Right atrium auricular region (tissue), 2 donors: ENCODE measurements around the gene C2CD2L. TPM values are rescaled to one million over a fixed set of nuclear protein-coding genes. Genes with fewer than 3 reads are reported as not detected.

ENCODE experiments used
- DNase-seq: peaks from one replicate; pipeline ENCODE4 v3.0.0-alpha.2; 2019; ENCODE audit warnings: low spot score
- H3K27ac ChIP-seq, 2 donors: fragments of 200-600 bp; sonication (generic); 1 replicate in 1 of 2; 2 replicates in 1 of 2; pipeline ENCODE4 v1.5.1; 2016 to 2019
- H3K27me3 ChIP-seq, 2 donors: fragments of 200-600 bp; sonication (generic); one replicate each; pipeline versions ENCODE4 v1.5.1 to v1.6.0; 2017 to 2019
- H3K36me3 ChIP-seq: fragments of 200-600 bp; sonication (generic); one replicate; pipeline ENCODE4 v1.5.1; 2016
- H3K4me1 ChIP-seq, 2 donors: fragments of 200-600 bp; sonication (generic); one replicate each; pipeline versions ENCODE4 v1.5.1 to v1.6.0; 2017 to 2019
- H3K4me3 ChIP-seq, 2 donors: fragments of 200-600 bp; sonication (generic); 1 replicate in 1 of 2; 2 replicates in 1 of 2; pipeline ENCODE4 v1.5.1; 2017 to 2019; ENCODE audit warnings: mild to moderate bottlenecking in 1 of 2, moderate library complexity in 1 of 2
- H3K9me3 ChIP-seq, 2 donors: fragments of 200-600 bp; sonication (generic); one replicate each; pipeline ENCODE4 v1.5.1; 2019
- total RNA-seq, 2 donors: library from RNA; depleted of rRNA; stranded (reverse); fragments of >200 nt; gene quantifications; one replicate each; pipeline ENCODE4 v1.1.0, GENCODE V29; 2016
- TF ChIP-seq, protein P1 (sequence below), 2 donors: fragments of 200-600 bp; sonication (generic); IDR thresholded peaks; one replicate each; pipeline ENCODE4 v1.5.1; 2019; ENCODE audit warnings: antibody characterized with exemption in 2 of 2

C2CD2L gene
- total RNA-seq, 2 donors from 2014 or later, result 10.0 to 14.2 TPM

- no peaks in the 10 kb centered on the region for H3K9me3 ChIP-seq
- H3K4me1 ChIP-seq, result peaks cover 0 to 14% of the 10 kb centered on the region in 2 donors
- no peaks in the 10 kb centered on the region for H3K27me3 ChIP-seq
- DNase-seq, result no peak
- H3K4me3 ChIP-seq, result no peak overlapping the region
- H3K36me3 ChIP-seq, result peaks cover 8% of the 10 kb centered on the region
- TF ChIP-seq, protein P1, sequence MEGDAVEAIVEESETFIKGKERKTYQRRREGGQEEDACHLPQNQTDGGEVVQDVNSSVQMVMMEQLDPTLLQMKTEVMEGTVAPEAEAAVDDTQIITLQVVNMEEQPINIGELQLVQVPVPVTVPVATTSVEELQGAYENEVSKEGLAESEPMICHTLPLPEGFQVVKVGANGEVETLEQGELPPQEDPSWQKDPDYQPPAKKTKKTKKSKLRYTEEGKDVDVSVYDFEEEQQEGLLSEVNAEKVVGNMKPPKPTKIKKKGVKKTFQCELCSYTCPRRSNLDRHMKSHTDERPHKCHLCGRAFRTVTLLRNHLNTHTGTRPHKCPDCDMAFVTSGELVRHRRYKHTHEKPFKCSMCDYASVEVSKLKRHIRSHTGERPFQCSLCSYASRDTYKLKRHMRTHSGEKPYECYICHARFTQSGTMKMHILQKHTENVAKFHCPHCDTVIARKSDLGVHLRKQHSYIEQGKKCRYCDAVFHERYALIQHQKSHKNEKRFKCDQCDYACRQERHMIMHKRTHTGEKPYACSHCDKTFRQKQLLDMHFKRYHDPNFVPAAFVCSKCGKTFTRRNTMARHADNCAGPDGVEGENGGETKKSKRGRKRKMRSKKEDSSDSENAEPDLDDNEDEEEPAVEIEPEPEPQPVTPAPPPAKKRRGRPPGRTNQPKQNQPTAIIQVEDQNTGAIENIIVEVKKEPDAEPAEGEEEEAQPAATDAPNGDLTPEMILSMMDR (IDR thresholded peaks at IDR 0.05), result no peak
- H3K27ac ChIP-seq, result no peak overlapping the region
These were observed 11.8 kb downstream of the C2CD2L start for GRCh38 chr11:119118946-119119345.

DNA sequence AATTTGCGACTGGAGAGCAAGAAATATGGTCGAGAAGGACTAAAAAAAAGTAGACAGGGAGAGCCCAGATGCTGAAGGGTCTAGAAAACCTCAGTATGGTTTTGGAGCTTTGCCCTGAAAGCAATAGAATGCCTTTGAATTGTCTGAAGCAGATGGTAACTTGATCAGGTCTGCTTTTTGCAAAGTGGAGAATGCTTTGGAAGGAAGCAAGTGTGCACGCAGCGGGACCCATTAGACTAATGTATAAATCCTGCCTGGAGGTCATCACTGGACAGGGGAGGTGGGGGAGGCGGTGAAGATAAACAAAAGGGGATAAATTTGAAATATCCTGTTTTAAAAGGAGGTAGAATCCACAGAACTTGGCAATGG lies 13.5 kb downstream of the C2CD2L start:
- no peaks in the 10 kb centered on the region for H3K9me3 ChIP-seq
- peaks cover 0 to 15% of the 10 kb centered on the region in 2 donors for H3K4me1 ChIP-seq
- H3K27ac ChIP-seq, result peak overlapping the region; percentile 66 to 85
- no peak for DNase-seq
- H3K4me3 ChIP-seq, result peak overlapping the region; percentile 39 to 81
- H3K36me3 ChIP-seq, result peaks cover 9% of the 10 kb centered on the region
- H3K27me3 ChIP-seq, result no peaks in the 10 kb centered on the region
- TF ChIP-seq, protein P1 (IDR thresholded peaks at IDR 0.05), result no peak

DNA sequence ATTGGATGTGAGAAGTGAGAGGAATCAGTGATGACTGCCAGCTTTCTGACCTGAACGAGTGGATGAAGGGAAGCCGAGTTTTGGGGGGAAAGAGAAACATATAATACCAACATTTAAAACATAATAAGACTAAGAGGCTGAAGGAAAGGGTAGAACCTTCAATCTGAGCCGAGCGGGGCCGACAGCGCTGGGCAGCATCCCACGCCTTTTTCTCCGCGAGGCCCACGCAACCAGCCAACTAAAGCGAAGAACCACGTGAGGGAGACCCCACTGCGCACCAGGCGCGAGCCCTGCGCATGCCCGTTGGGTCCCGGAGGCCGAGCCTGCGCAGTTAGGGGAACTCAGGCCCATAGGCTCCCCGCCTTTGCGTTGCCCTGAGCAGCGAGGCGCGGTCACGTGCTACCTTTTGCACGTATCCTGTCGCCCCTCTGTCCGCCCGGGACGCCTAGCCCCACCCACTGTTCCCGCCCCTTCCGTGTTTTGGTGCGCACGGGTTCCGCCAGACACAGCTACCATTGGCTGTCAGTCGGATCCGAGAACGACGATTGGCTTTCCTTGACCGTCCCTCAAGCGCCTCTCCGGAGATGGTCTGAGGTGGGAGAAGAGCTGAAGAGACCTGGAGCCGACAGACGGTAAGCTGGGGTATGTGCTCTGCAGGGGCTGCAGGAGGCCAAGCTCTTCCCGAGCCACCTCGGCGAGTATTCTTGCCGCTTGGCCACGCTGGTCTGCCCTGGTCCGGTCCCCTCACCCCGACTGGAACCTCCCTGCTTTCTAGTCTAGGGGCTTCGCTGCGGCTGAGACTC lies 14.1 kb downstream of the C2CD2L start, which contains the start of gene HINFP:
HINFP (plus strand) TSS at position 573 of the 803 bp plus-strand sequence. CDS start 5,365 bp downstream, outside the sequence.
- DNase-seq, result peak; percentile 100
- H3K9me3 ChIP-seq, result no peaks in the 10 kb centered on the region
- TF ChIP-seq, protein P1 (IDR thresholded peaks at IDR 0.05), result no peak
- H3K4me3 ChIP-seq, result peak within 1 kb of the TSS; percentile 81 to 93
- H3K27ac ChIP-seq, result peak within 1 kb of the TSS; percentile 74 to 85
- peaks cover 0 to 19% of the 10 kb centered on the region in 2 donors for H3K4me1 ChIP-seq
- peaks cover 9% of the 10 kb centered on the region for H3K36me3 ChIP-seq
- H3K27me3 ChIP-seq, result no peaks in the 10 kb centered on the region

- Histone ChIP-seq H3K4me1 (peaks cover 0 to 24% of the 10 kb centered on the region in 2 donors), H3K9me3 (no peaks in the 10 kb centered on the region), H3K27me3 (no peaks in the 10 kb centered on the region), H3K4me3 (peak overlapping the region; percentile 81 to 93), H3K36me3 (peaks cover 9% of the 10 kb centered on the region), H3K27ac (peak overlapping the region; percentile 72 to 74)
- DNase-seq, result no peak
- TF ChIP-seq, protein P1 (IDR thresholded peaks at IDR 0.05), result no peak
These were observed 14.6 kb downstream of the C2CD2L start for GRCh38 chr11:119121811-119122124.

DNA sequence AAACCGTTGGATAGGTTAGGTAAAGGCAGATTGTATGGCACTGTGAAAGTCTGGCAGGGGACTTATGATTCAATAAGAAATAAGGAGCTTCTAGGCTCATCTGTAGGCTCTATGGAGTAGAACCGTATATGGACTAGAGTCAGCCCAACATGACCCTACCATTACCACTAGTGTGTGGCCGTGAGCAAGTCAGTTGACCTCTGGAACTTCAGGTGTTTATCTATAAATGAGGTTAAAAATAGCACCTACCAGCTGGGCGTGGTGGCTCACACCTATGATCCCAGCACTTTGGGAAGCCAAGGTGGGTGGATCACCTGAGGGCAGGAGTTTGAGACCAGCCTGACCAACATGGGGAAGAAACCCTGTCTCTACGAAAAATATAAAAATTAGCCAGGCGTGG lies 18.7 kb downstream of the C2CD2L start:
- no peak overlapping the region for H3K4me3 ChIP-seq
- TF ChIP-seq, protein P1 (IDR thresholded peaks at IDR 0.05), result no peak
- H3K9me3 ChIP-seq, result no peaks in the 10 kb centered on the region
- DNase-seq, result no peak
- no peak overlapping the region for H3K27ac ChIP-seq
- no peaks in the 10 kb centered on the region for H3K27me3 ChIP-seq
- H3K4me1 ChIP-seq, result peaks cover 0 to 22% of the 10 kb centered on the region in 2 donors
- peaks cover 28% of the 10 kb centered on the region for H3K36me3 ChIP-seq
